NCI-H526 treated with DMSO at 0.1 percent for 48 hours (cell line): ENCODE data around the gene LHX5.
"Not testable (repeated sequence)": the region's sequence is repeated elsewhere in the genome, so short reads cannot be mapped to it uniquely, and the experiment has no call there.

Source experiments
- DNase-seq: peaks from one replicate; lab custom pipeline; 2025; lab: John Stamatoyannopoulos, UW

Gene LHX5

DNA sequence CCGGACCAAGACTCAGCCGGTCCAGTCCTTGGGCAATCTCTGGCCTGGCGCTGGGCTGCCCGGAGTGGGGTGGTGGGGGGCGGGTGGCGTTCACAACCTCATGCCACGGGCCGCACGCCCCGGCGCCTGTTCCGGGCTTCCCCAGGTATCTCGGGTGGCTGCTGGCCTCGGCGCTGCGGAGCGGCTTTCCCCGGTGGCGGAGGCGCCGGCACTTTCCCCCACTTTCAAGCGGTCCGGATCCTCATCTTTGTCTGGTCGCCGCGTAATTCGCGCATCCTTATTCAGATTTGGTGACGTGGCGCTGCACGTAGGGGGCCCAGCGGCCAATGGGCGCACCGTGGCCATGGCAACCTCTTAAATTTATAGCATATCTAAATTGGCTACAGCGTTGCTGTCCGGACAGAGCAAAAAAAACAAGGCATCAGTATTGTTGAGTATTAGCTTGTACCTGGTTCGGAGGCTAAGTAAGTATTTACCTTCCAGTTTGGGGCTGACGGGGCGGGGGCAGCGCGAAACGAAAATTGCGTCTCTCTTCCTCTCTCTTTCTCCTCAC lies at the start of gene LHX5:
Gene LHX5, minus strand, starts transcription at position 253 of the 553 bp plus-strand sequence. CDS start 373 bp downstream, outside the sequence.
- DNase-seq = no peak

DNA sequence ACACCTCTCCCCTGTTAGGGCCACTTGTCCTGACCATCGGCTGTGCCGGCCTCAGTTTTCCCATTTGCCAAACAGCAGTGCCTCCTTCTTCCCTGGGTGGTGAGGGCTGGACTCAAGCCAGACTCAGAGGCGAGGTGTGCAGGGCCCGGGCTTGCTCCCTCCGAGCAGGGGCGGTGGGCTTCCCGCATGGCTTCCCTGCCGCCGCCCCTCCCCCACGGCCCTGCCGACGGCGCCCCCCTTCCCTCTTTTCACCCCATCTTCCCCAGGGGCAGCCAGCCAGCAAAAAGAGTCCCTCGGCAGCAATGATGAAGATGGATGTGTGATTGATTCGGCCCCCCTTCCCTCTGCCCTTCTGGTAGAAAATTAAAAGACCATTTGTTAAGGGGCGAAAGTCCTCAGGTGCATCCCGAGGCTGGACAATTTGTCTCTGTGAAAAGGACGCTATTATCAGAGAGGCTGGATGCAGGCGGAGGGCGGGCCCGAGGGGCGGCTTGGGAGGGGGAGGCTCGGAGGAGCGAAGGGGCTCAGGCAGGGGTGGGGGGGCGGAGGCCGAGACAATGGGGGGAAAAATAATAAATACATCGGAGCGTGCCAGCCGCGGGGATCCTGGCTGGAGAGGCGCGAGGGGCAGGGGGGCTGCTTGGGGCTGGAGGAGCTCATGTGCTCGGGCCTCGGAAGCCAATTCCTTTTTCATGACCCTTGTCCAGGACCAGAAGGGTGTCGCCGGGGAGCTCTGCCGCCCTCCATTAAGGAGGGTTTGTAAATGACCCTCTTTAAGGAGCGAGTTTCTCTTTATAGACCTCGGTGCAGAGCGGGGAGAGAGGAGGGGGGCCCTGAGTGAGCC lies 48.0 kb upstream of the LHX5 start:
- DNase-seq = no peak

DNA sequence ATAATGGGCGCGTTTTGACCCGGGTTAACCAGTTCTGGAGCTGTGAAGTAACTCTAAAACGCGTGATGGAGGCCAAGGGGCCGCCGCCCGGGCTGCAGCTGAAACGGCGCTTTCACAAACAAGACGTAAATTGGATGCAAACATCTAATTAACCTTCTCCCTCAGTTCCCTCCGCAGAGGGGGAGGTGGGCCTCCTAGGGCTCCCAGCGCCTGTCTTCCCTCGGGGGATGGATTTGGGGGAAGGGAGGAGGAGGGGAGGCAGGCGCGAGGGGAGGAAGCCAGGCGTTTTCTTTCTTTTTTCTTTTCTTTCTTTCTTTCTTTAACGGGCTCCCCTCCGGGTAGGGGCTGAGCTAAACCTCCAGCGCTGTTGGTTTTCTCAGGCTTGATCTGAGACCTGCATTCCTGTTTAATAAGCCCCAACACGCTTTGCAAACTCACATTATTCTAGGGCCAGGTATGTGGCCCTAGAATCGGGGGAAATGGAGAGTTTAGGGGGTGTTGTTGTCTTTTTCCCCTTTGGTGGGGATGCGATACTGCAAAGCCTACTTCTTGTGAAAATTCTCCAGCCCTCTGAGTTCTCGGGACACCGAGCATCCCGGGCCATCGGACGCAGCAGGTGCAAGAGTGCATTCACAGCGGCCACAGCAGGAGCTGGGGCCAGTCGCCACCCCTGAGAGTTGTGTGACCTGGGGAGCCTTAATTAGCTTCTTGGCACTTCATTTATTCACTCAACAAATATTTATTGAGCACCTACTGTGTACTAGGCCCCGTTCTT lies 43.6 kb upstream of the LHX5 start:
- no peak for DNase-seq

DNA sequence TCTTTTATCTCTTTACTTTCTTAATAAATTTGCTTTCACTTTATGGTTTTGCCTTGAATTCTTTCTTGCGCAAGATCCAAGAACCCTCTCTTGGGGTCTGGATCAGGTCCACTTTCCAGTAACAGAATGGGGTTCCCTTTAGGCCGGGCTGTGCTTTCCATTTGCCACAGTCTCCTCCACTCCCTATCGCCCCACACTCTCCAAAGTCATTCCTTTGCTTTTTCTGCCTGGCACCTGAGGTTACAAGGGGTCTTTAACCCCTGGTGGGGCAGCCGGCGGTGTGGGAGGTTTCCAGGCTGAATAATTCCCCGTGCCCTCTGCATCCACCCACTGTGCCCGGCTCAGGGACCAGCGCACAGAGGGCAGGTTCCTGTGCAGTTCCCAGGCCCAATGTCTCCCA lies 42.9 kb upstream of the LHX5 start:
- DNase-seq = no peak

DNA sequence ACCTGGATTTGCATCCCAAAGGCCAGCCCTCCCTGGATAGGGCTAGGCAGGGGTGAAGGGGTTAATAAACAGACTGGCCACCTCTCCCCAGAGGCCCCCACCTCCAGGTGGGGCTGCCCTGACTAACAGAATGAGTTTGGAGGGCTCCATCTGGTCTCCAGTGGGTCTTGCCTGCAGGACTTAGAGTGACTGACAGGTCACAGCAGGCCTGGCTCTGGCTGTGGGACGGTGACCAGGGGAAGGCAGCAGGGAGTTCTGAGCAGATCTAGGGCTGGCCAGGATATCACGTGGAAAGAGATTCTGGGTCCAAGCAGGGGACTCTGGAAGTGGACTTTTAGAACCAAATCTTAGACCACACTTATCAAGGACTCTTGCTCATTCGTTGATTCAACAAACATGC lies 40.9 kb upstream of the LHX5 start:
- no peak for DNase-seq

DNA sequence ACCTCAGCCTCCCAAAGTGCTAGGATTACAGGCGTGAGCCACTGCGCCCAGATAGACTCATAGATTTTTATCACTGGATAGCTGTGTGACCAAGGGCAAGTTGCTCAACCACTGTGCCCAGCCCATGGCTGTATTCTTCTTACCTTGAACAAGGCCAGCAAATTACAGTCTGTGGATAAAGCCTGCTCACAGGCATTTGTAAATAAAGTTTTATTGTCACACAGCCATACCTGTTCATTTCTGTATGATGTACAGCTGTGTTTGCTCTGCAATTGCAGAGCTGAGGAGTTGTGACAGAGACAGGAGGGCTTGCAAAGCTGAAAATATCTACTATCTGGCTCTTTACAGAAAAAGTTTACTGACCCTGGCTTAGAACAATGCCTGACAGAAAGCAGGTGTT lies 35.2 kb upstream of the LHX5 start:
- DNase-seq = no peak

DNA sequence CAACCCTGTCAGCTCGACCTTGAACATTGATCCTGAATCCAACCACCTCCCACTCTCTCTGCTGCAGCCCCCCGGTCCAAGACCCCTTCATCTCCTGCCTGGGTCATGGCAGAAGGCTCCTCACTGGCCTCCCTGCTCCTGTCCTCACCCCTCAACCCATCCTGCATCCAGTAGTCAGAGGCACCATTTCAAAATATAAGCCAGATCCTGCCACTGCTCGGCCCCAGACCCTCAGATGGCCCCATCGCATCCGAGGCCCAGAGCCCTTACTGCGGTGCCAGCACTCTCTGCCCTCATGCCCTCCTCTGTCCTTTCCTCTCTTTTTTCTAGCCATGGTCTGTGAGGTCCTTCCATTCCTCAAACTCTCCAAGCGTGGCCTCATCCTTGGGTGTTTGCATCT lies 34.3 kb upstream of the LHX5 start:
- no peak for DNase-seq

DNA sequence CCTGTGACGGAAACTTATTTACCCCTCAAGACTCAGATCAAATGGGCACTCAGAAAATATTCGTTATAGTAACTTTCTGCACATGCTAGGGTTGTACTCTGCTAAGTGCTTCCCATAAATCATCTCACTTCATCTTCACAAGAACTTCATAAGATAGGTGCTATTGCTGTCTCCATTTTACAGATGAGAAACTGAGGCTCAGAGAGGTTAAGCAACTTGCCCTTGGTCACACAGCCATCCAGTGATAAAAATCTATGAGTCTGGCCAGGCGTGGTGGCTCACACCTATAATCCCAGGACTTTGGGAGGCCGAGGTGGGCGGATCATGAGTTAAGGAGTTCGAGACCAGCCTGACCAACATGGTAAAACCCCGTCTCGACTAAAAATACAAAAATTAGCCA lies 33.2 kb upstream of the LHX5 start:
- DNase-seq = no peak

DNA sequence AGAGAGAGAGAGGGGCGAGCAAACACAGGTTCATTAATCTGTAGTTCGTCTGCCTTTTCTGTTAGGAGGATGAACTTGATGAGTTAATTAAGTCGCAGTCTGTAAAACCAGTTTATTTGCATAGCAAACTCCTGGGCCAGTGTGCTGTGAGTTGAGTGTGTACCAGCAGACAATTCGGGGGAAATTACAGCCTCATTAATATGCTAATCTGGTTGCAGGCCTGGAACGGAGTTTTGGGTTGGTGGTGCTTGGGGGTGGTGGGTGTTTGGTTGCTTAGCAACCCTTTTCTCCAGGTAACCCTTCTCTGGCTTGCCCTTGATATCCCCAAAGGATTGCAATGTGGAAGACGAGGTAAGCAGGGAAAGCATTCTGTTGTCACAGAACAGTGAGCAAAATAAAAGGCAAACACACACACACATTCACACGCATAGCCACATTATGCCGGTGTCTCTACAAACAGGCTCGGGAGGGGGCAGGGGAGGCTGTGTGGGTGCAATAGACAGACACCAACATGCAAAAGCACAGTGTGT lies 29.2 kb upstream of the LHX5 start:
- peak; percentile 97 for DNase-seq

DNA sequence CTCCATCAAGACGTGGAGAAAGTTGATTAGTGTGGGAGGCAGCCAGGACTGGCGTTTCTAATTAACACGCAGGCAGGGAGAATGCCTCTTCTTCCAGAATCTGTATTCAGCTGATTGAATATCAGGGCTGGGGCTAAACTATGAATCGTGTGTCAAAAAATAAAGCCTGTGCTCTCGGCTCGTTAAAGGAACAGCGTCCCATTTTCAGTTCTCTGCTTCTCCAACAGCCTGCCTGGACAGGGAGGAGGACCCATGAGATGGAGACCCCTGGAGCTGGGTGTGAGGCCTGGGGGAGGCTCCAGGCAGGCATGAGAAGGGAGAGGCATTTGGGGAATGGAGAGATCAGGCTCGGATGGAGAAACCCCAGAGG lies 28.6 kb upstream of the LHX5 start:
- DNase-seq = no peak

DNA sequence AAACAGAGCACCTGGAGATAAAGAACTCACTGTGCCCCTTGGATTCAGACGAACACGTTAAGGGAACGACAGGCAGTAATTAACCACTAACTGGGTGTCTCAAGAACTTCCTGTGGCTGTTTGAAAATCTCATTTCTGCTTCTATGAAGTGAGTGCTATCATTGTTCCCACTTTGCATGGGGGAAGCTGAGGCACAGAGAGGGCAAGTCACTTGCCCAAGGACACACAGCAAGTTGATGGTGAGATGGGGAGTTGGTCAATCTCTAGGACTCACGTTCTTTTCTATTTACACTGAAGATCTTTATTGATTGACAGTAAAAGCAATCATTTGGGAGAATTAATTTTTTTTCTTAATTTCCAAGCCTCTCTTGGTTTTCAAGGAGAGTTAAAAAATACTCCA lies 26.8 kb upstream of the LHX5 start:
- no peak for DNase-seq

DNA sequence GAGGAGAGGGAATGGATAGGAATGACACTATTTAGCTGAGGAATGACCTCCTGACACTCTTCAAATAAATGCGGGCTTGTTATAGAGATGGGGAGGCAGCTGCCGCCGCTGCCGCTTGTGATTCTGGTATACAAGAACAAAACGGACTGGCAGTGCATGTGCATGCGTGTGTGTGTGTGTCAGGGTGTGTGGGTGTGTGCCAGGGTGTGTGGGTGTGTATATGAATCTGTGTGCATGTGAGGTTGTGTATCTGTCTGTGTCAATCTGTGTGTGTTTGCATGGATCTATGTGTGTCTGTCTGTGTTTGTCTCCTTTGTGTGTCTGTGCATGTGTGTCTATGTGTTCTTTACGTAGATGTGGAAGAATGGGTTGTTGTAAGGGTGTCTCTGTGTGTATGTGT lies 26.0 kb upstream of the LHX5 start:
- DNase-seq = no peak

DNA sequence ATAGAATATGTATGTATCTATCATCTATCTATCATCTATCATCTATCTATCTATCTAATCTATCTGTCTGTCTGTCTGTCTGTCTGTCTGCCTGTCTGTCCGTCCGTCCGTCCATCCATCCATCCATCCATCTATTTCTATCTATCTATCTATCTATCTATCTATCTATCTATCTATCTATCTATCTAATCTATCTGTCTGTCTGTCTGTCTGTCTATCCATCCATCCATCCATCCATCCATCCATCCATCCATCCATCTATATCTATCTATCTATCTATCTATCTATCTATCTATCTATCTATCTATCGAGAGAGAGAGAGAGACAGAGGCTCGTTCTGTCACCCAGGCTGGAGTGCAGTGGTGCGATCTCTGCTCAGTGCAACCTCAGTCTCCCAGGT lies 24.3 kb upstream of the LHX5 start:
- not testable (repeated sequence) for DNase-seq

DNA sequence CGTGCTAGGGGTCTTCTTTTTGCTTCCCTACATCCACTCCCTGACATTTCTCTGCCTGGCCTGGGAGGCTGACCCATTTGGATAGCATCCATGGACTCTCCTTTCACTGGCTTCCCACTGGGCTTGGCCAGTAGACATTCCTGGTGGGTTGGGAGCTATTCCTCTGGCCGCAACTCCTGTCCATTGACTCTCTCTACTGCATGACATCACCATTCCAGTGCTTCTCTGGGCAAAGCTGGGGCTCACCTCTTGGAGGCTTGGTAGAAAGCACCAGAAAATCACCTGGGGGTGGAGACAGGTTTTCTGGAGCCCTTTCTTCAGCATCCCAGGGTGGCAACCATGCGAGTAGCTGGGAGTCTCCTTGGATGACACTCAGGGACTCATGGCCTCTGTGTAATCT lies 16.7 kb upstream of the LHX5 start:
- DNase-seq = no peak

DNA sequence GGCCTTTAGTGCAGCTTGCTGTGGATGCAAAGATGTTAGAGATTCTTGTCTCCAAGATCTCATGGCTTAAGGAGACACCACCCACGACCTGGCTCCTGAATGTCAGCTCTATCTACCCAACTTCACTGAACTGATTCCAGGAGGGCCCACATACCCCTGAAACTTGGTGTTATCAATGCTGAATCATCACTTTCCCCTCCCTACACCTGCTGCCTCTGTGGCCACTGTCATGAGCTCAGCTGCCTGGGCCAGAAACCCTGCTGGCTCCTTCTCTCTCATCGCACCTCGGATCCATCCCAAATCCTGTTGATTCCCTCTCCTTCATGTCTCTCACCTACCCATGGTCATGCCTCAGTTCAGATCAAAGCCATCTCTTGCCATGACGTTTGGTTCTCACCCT lies 15.1 kb upstream of the LHX5 start:
- DNase-seq = no peak

DNA sequence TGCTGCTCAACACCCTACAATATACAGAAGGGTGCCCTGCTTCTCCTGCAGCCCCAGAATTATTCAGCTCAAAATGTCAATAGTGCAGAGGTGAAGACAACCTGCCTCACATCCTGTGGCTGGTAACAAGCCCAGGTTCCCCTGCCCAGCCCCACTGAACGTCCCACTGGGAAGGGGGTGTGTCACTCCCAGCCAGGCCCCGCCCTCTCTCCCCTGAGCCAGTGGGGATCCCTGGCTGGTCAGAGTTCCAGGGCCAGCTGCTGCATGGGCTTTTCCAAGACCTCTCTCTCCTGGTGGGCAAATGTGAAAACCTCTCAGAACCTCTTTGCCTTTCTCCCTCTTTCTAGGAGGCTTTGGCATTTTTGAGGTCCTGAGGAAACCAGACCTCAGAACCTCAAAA lies 13.7 kb upstream of the LHX5 start:
- no peak for DNase-seq

DNA sequence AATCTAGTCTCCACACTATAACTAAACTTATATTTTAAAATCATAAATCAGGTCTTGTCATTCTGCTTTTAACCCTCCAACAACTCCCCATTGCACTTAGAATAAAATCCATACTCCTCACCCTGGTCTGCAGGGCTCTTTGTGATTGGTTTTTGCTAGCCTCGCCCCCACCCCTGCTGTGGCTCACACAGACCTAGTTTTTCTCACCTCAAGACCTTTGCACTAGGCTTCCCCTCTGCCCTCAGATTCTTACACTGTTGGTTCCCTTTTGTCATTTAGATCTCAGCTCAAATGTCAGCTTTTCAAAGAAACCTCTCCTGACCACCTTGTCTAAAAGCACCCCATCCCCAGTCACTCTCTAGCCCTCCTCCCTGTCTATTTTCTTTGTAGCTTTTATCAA lies 10.7 kb upstream of the LHX5 start:
- no peak for DNase-seq

DNA sequence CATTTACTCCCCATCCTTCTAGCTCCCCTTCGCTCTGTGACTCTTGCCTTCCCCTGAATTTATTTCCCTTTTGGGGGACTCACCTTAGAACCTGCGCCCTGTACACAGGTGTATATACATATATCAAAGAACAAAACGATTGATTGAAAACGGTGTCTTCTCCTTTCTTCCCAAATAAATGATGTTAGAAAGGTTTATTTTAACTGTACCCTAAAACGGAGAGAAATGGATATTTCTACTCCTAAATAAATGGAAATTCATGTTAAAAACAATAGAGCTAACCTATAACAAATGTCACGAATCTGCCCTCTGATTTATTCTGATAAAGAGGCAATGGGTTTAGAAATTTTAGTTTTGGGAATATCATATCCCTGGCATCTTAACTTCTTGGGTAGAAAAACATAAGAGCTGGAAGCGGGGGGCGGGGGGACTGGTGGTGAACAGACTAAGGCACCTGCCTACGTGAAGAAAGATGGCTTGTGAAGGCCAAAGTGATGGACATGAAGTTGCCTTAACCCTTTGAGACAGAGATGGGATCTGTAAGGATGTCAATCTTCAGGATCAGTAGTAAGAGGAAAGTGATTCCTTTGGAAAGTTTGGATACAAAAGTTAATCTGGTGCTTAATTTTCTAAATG lies 8.8 kb upstream of the LHX5 start:
- no peak for DNase-seq

DNA sequence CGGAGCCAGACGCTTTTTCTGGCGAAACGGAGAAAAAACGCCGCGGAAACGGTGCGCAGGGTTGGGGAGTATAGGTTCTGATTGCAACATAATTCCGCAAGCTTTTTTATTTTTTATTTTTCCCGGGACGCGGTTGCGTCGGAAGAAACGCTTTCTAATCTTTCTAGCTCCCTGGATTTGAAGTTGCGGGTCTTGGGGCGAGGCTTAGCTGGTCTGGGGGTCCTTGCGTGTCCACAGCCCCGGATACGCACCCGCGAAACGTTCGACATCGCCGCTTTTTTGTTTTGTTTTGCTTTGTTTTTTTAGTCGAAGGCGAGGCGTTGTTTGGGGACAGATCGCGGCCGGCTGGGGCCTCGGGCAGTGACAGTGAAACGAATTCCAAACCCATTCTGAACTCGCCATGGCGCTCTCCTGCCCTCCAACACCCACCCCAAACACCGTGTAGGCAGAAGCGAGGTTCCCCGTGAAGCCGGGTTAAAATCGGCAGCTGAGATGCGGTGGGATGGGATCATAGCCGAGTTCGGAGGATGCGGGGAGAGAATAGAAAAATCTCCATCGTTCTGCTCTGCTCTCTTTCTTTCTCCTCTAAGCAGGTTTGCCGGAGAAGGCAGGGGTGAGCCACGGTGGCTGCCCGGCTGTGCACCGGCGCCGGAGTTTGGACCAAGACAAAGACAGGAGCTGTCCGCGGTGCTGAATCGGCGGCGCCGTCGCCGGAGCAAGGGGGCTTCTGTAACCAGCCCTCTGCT lies 8.1 kb upstream of the LHX5 start:
- DNase-seq = no peak

DNA sequence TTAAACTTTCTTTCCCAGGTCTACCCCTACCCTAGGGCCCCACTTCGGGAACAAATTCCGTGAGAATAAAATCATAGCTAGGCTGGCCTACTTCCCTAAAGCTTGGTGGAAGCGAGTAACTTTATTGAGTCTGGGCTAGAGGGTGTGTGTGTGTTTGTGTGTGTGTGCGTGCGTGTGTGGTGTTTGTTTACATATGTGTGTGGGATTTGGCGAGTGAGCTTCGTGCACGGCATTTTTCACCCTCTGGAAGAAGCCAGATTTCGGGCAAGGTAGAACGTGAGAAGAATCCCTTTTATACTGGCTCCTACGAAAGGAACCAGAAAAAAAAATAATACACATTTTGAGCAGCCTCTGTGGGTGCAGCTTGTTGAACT lies 7.5 kb upstream of the LHX5 start:
- no peak for DNase-seq

DNA sequence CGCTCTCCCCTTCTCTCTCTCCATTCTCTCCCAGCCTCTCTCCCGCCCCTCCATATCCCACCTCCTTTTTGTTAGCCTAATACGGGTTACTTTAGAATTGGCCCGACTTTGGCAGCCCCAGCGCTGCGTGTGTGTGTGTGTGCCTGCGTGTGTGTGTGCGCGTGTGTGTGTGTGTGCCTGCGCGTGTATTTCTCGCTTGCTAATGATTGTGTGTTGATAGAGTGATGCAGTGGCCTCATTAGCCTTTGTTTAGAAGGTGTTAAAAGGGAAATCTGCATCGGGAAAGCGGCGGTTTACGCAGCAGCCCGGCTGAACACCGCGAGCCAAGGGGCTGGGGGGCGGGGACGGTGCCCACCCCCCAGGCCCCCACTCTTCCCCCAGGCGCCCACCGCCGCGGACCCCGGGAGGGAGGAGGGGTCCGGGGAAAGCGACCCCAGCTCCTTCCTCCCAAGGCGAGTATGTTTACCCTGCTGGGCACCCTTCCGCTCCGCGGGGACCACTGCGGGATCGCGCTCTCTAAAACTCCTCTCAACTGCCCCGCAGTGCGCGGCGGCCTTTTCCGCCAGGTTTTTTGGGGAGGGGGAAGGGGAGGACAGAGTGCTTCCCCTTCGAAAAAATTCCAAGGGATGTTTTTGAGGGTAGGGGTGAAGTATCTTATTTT lies 6.8 kb upstream of the LHX5 start:
- DNase-seq = no peak
